Activated T-helper 1 cell treated with anti-CD3 and anti-CD28 coated beads, Interleukin-2, amount 50 U/mL, for 16 hours (primary cell): ENCODE results near the gene KCNJ16.

ENCODE experiments used
- DNase-seq, 2 donors: peaks; one replicate each; pipeline ENCODE4 v3.0.0-alpha.2; 2020; ENCODE audit warnings: low read depth in 1 of 2, low spot score in 1 of 2

The KCNJ16 gene

DNA sequence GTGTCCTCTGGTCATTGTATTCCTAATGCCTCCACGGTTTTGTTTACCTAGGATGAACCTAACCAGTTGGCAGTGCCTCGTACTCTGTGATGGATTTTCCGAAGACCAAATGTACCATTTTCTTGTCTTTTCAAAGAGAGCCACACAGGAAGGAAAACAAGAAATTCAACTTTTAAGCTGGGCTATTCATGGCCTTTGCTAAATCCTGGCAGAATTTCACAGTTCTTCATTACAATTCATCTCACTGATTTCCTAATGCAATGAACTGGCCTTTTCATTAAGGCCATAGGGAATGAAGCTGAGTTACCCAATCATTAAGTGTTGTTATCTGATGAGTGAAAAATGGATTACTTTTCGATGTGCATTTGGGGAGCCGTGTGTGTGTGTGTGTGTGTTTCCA, 7.9 kb upstream of the KCNJ16 start:
- no peak for DNase-seq

DNA sequence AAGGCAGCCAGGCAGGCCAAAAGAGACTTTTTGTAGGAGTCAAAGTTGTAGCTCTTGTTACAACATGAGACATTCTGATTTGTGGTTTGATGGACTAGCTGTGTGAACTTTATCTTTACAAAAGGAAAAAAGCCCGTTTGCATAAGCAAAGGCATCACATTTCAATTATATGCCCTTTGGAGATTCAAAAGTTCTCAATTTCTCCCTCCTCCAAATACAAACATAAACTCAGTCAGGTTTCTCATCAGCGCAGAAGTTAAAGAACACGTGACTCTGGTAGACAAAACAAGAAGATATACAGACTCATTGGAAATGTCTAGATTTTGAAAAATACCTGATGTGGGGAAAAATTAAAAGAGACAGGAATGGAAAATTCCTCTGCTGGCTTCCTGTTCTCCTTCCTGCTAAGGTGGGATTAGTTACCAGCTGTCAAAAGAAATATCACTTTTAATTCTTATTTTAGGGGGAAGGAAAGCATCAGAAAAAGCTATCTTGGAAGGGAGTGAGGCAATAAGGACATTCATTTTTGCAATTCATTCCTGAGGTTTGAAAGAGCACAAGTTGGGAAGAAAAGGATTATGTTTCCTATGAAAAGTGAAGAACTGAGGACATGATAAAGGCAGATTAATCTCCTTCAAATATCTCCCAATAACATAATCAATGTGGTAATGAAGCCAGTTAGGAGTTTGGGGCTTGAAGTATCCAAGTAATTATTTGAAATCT, 4.6 kb upstream of the KCNJ16 start:
- no peak for DNase-seq

DNA sequence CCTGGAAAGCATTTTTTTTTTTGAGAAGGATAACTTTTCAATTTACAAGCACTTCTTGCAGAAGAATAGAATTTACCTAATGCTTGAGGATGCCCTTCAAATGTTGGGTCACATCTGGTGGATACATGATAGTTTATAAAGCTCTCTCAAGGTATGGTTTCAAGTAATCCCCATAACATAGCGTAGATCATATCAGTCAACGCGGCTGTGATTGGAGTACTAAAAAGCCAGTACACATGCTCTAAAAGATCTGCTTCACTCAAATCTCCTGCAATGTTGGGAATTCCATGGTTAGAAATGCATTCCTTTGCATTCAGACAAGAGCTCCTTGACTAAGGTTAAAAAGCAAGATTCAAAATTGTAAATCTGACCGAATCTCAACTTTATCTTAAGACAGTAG, 3.9 kb upstream of the KCNJ16 start:
- no peak for DNase-seq

DNA sequence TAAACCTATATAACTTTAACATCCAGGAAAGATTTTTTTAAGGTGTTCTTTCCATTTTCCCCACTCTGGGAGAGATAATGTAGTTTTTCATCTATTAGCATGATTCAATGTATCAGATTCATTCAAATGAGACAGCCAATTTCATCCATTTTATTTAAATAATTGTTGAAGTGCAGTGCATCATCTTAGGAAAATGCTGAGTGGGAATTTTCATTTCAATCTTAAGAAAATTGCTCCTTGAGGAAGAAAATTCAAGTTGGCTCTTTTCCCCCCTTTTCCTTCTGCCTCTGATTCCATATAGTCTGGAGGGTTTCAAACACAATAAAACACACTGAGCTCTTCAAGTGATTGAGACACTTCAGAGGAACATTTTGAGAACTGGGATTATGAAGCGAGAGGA, 3.4 kb upstream of the KCNJ16 start:
- no peak for DNase-seq

- DNase-seq, result no peak
Measured at GRCh38 chr17:70072546-70073309, 2.3 kb upstream of the KCNJ16 start.

DNA sequence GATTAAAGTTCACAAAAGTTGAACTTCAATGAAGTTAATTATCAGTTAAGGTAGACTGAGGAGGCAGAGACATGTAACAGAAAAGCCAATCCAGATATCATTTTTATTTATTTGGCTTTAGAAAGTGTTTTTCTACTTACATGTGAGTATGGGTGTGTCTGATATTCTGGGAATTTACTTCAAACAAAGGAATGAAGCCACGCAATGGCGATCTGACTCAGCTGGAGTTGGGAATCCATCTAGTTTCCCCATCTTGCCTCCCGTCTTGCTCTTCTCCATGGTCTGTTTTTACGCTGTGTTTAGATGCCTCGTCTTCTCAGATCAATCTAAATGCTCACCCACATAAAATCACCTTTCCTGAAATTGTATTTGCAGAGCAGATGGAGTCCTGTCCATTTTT, 1.7 kb upstream of the KCNJ16 start:
- DNase-seq, result no peak

DNA sequence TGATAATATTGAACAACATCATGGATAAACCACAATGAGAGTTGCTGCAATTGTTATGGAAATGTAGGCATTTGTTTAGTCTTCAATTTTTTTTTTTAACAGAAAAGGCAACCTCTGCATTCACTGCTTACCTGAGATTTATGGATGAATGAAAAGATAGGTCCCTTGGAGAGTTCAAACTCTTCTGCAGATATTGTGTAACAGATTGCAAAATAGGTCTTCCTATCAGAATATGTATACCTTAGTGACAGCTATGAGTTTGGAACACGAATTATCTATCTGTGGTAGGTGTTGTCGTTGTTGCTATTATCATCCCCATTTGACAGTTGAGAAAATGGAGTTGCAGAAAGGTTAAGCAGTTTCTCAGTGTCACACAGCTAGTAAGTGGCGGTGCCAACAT, 1.2 kb upstream of the KCNJ16 start:
- no peak for DNase-seq

DNA sequence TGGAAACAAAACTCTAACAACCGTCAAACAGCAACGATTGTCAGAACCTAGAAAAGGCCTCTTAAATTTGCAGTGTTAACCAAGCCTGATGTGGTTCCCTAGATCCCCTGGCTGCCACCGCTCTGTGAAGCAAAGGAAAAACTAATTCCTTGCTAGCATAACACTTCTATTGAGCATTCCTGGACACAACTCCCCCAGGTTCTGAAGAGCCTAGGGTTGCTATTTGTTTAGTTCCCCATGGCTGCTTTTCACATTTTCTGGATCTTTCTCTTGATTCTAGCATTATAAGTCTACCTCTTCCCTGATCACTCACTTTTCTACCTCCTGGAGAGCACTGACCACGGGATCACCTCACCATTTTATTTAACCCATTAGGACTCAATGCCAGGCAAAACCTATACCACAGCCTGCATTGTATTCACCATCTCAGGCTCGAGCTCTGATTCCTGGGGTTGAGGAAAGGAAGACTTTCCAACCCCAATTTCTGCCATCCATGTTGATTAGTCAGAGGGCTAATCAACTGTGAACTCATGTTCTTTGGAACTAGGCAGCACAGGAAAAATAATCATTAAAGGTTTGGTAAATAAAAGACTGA, 692 bp upstream of the KCNJ16 start:
- DNase-seq, result no peak

- DNase-seq, result no peak
Measured at GRCh38 chr17:70076189-70076588, 1.2 kb downstream of the KCNJ16 start.

DNA sequence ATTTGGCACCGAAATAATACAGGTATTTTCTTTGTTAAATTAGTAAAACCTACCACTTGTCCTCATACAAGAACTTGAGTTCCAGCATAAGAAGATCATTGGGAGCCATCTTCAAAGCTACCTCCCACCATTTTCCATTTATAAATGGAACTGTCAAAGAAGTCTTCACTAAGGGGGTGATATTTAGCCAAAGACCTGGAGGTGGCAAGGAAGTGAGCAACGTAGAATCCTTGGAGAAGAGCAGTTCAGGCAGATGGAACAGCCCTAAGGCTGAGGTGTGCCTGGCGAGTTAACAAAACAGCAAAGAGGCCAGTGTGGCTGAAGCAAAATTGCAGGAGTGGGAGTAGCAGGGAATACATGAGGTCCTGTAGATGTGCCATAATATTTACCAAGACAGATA, 1.8 kb downstream of the KCNJ16 start:
- DNase-seq, result no peak

DNA sequence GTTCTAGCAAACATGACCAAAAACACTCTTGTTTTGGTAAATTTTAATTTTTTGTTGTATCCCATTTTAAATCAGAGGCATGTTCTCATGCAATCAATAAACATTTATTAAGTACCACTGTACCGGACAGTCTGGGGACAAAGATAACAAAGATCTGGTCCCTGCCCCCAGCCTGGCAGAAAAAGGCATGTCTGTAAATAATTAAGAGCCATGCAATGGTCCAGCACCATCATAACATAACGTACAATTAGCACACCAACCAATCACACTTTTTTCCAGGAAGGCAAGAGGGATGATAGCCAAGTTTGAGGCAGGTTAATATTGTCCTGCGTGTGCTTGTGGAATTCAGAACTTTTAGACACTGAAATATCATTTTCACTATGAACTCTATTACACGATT, 3.5 kb downstream of the KCNJ16 start:
- DNase-seq, result no peak

GRCh38 chr17:70078994-70079531, 4.0 kb downstream of the KCNJ16 start:
- no peak for DNase-seq

DNA sequence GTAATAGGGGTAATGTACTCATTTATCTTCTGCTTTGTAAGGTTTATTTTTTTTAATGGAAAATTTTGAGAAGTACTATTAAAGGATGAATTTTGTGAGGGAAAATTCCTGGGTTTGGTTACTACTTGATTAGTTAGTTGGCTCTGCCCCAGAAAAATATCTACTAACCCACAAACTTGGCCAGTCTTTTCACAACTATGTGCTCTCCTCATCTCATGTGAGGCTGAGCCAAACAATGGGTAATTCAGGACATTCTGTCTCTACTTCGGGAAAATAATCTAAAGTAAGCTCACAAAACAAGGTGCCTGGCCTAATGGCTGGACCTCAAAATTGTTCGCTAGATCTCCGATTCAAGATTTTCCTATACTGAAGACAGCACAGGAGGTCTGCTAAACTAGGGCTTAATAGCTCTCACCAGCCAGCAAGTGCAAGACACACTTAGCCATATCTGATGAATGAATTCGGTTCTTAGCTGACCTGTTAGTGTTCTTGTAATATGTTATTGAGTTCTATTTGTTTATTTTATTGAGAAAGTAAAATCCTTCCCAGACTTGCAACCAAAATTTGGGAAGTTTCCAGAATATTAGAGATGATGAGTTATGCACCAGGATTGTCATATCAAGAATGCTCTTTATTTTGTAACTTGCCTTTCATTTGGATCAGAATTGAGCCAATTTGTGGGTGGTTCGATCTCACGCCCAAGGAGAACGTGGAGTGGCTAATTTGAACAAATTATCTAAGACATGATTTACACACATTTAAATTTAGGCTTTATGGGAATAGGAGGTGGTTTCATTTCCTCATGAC, 5.7 kb downstream of the KCNJ16 start:
- no peak for DNase-seq

GRCh38 chr17:70081885-70082284, 6.9 kb downstream of the KCNJ16 start:
- no peak for DNase-seq

DNA sequence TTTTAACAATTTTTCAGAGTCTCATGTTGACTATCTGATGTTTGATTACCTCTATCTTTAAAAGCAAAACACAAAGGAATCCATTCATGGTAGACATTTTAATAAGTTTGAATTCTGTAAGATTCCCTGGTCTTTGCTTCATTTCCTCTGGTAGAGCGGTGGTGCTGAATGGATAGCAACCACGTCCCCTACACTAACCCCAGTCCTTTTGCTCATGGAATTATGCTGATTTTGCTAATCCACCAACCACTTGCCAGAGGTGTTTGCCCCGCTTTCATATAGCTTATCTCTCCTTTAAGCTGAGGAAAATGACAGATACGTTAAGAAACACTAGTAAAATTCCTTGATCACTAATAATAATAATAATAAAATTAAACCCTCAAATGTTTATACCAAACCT, 9.5 kb downstream of the KCNJ16 start:
- DNase-seq, result no peak

GRCh38 chr17:70086516-70086915, 11.5 kb downstream of the KCNJ16 start:
- no peak for DNase-seq

GRCh38 chr17:70089513-70090148, 14.6 kb downstream of the KCNJ16 start:
- DNase-seq, result no peak

GRCh38 chr17:70091005-70091568, 16.1 kb downstream of the KCNJ16 start:
- DNase-seq, result no peak

- DNase-seq, result no peak
Measured at GRCh38 chr17:70091696-70092095, 16.7 kb downstream of the KCNJ16 start.

- DNase-seq, result no peak
Measured at GRCh38 chr17:70093163-70093562, 18.1 kb downstream of the KCNJ16 start.

GRCh38 chr17:70095455-70095854, 20.4 kb downstream of the KCNJ16 start:
- no peak for DNase-seq
